CD14-positive monocyte (primary cell): ENCODE measurements around the gene RBM44. TPM values are rescaled to one million over a fixed set of nuclear protein-coding genes. Genes with fewer than 3 reads are reported as not detected.

Experiments used
- DNase-seq, 3 donors: peaks; one replicate each; pipeline ENCODE4 v3.0.0-alpha.2; 2011 to 2022
- H2AFZ ChIP-seq: 2 replicates; pipeline ENCODE4 v1.6.0; 2012; ENCODE audit warnings: mild to moderate bottlenecking, low read depth, low read length, inconsistent platforms; ENCODE audit not compliant: insufficient read depth, poor library complexity, severe bottlenecking
- H3K27ac ChIP-seq, 2 donors: 1 replicate in 1 of 2; 2 replicates in 1 of 2; pipeline ENCODE4 v1.5.1; 2012 to 2013; ENCODE audit warnings: low read length in 2 of 2, control low read depth in 1 of 2, inconsistent platforms in 1 of 2, low read depth in 1 of 2, mild to moderate bottlenecking in 1 of 2
- H3K27me3 ChIP-seq, 2 donors: one replicate each; pipeline versions ENCODE4 v1.6.0 to v1.6.1; 2011 to 2013; ENCODE audit warnings: low read length in 2 of 2; ENCODE audit not compliant: control insufficient read depth in 2 of 2, insufficient read depth in 2 of 2
- H3K36me3 ChIP-seq, 2 donors: replicated peaks in 1 of 2; 1 replicate in 1 of 2; 2 replicates in 1 of 2; pipeline versions ENCODE4 v1.5.1 to v1.6.1; 2012 to 2013; ENCODE audit warnings: low read length in 2 of 2, control low read depth in 1 of 2, inconsistent platforms in 1 of 2, mild to moderate bottlenecking in 1 of 2; ENCODE audit not compliant: insufficient read depth in 2 of 2, control insufficient read depth in 1 of 2
- H3K4me1 ChIP-seq, 2 donors: 1 replicate in 1 of 2; 2 replicates in 1 of 2; pipeline versions ENCODE4 v1.5.1 to v1.6.1; 2012 to 2013; ENCODE audit warnings: low read length in 2 of 2, control low read depth in 1 of 2, inconsistent platforms in 1 of 2, mild to moderate bottlenecking in 1 of 2, moderate library complexity in 1 of 2; ENCODE audit not compliant: insufficient read depth in 2 of 2, control insufficient read depth in 1 of 2
- H3K4me2 ChIP-seq: replicated peaks from 2 replicates; pipeline ENCODE3; 2012; ENCODE audit warnings: low read length, moderate library complexity, mild to moderate bottlenecking; ENCODE audit not compliant: poor library complexity, severe bottlenecking; ENCODE audit errors: extremely low read depth
- H3K4me3 ChIP-seq, 3 experiments: fragments of 200-600 bp in 1 of 3; sonication (generic) in 1 of 3; replicated peaks in 1 of 3; 1 replicate in 2 of 3; 2 replicates in 1 of 3; pipeline ENCODE4 v1.5.1; 2011 to 2013; ENCODE audit warnings: low read length in 3 of 3, mild to moderate bottlenecking in 3 of 3, control low read depth in 2 of 3, low read depth in 2 of 3, inconsistent platforms in 1 of 3, moderate library complexity in 1 of 3
- H3K79me2 ChIP-seq: 2 replicates; pipeline ENCODE4 v1.6.0; 2012; ENCODE audit warnings: mild to moderate bottlenecking, control low read depth, inconsistent platforms, low read length, moderate library complexity; ENCODE audit not compliant: insufficient read depth
- H3K9ac ChIP-seq: 2 replicates; pipeline ENCODE4 v1.6.0; 2017; ENCODE audit warnings: low read length, mild to moderate bottlenecking; ENCODE audit not compliant: insufficient read depth, poor library complexity, severe bottlenecking
- H3K9me3 ChIP-seq, 2 donors: replicated peaks in 1 of 2; 1 replicate in 1 of 2; 2 replicates in 1 of 2; pipeline versions ENCODE4 v1.5.1 to v1.6.1; 2012 to 2013; ENCODE audit warnings: low read length in 2 of 2, control low read depth in 1 of 2; ENCODE audit not compliant: control insufficient read depth in 1 of 2, insufficient read depth in 1 of 2
- H4K20me1 ChIP-seq: 2 replicates; pipeline ENCODE4 v1.6.0; 2012; ENCODE audit warnings: mild to moderate bottlenecking, low read length, control low read depth, moderate library complexity; ENCODE audit not compliant: insufficient read depth
- H3K27ac Mint-ChIP-seq, 7 donors: one replicate each; pipeline ENCODE4 v1.8.0; 2020; ENCODE audit warnings: mild to moderate bottlenecking in 7 of 7, mixed read lengths in 7 of 7, moderate library complexity in 6 of 7, inconsistent platforms in 2 of 7
- H3K27me3 Mint-ChIP-seq, 3 donors: one replicate each; pipeline ENCODE4 v1.8.0; 2021 to 2022; ENCODE audit warnings: low read depth in 3 of 3, mild to moderate bottlenecking in 3 of 3, mixed read lengths in 3 of 3, moderate library complexity in 3 of 3, inconsistent platforms in 1 of 3
- H3K36me3 Mint-ChIP-seq, 2 donors: one replicate each; pipeline ENCODE4 v1.8.0; 2020; ENCODE audit warnings: mixed read lengths in 2 of 2, inconsistent platforms in 1 of 2, mild to moderate bottlenecking in 1 of 2
- H3K4me1 Mint-ChIP-seq: one replicate; pipeline ENCODE4 v1.8.0; 2020; ENCODE audit warnings: mild to moderate bottlenecking, mixed read lengths
- H3K4me3 Mint-ChIP-seq, 2 donors: one replicate each; pipeline ENCODE4 v1.8.0; 2020; ENCODE audit warnings: mild to moderate bottlenecking in 2 of 2, mixed read lengths in 2 of 2, moderate library complexity in 1 of 2
- H3K9me3 Mint-ChIP-seq, 7 donors: one replicate each; pipeline ENCODE4 v1.8.0; 2020 to 2022; ENCODE audit warnings: mixed read lengths in 7 of 7, mild to moderate bottlenecking in 6 of 7, moderate library complexity in 6 of 7, inconsistent platforms in 2 of 7
- CTCF ChIP-seq: fragments of 200-600 bp; IDR thresholded peaks from one replicate; pipeline ENCODE4 v1.8.0; 2022; ENCODE audit warnings: antibody characterized with exemption, mild to moderate bottlenecking
- WGBS: methylation state at CpG from one replicate; pipeline ENCODE4 v1.1.5; 2013; ENCODE audit warnings: missing lambda C conversion rate; ENCODE audit not compliant: insufficient coverage; 5-methylcytosine and 5-hydroxymethylcytosine counted together
- intact Hi-C, 2 donors: fragments of 100-400 bp; cut with micrococcal nuclease; formaldehyde crosslinking; loops; one replicate each; pipeline versions ENCODE4 v1.15.0 to v1.15.1; 2023
- polyA plus RNA-seq, 3 donors: library from polyadenylated mRNA; depleted of rRNA in 1 of 3; unstranded in 2 of 3; stranded (reverse) in 1 of 3; fragments of 300-500 nt in 2 of 3; fragments of >200 nt in 1 of 3; fragmentation: Illumina TruSeq in 2 of 3; gene quantifications; 1 replicate in 2 of 3; 2 replicates in 1 of 3; pipeline ENCODE4 v1.2.3, GENCODE V29; 2012 to 2021

The RBM44 gene
- polyA plus RNA-seq, 3 donors, result 0.07 to 1.5 TPM; not detected in 1

- Histone ChIP-seq H3K27me3 (no peaks in the 10 kb centered on the region), H3K27ac (no peak overlapping the region), H3K9me3 (no peaks in the 10 kb centered on the region), H2AFZ (no peak overlapping the region), H3K4me2 (no peak overlapping the region), H3K79me2 (no peaks in the 10 kb centered on the region), H4K20me1 (no peaks in the 10 kb centered on the region), H3K4me1 (no peaks in the 10 kb centered on the region), H3K4me3 (no peak overlapping the region), H3K9ac (no peak overlapping the region), H3K36me3 (no peaks in the 10 kb centered on the region)
- Mint-ChIP-seq H3K9me3 (no peaks in the 10 kb centered on the region), H3K27me3 (peaks cover 0 to 6% (median 3%) of the 10 kb centered on the region in 3 donors), H3K4me1 (peaks cover 2% of the 10 kb centered on the region), H3K36me3 (no peaks in the 10 kb centered on the region), H3K27ac (no peak overlapping the region), H3K4me3 (no peak overlapping the region)
- intact Hi-C loops, result no loop called here
- 95% methylated on average over 23 of the region's 25 CpGs for WGBS
- no peak for TF ChIP-seq CTCF
- no peak for DNase-seq
Observed at GRCh38 chr2:237877576-237878307, 79.2 kb downstream of the RBM44 start.

GRCh38 chr2:237878321-237879057 is 79.9 kb downstream of the RBM44 start:
- no peak for DNase-seq
- H3K4me1 Mint-ChIP-seq, result no peaks in the 10 kb centered on the region
- Histone ChIP-seq H3K27ac (no peak overlapping the region), H3K4me2 (no peak overlapping the region), H3K4me3 (no peak overlapping the region), H3K36me3 (no peaks in the 10 kb centered on the region), H3K27me3 (no peaks in the 10 kb centered on the region), H4K20me1 (no peaks in the 10 kb centered on the region), H3K79me2 (no peaks in the 10 kb centered on the region), H2AFZ (no peak overlapping the region), H3K4me1 (no peaks in the 10 kb centered on the region), H3K9me3 (no peaks in the 10 kb centered on the region), H3K9ac (no peak overlapping the region)
- H3K27ac Mint-ChIP-seq, result no peak overlapping the region
- intact Hi-C loops, result no loop called here
- H3K4me3 Mint-ChIP-seq, result no peak overlapping the region
- H3K9me3 Mint-ChIP-seq, result no peaks in the 10 kb centered on the region
- peaks cover 0 to 6% (median 1%) of the 10 kb centered on the region in 3 donors for H3K27me3 Mint-ChIP-seq
- no peaks in the 10 kb centered on the region for H3K36me3 Mint-ChIP-seq
- 96% methylated on average over 12 of the region's 14 CpGs for WGBS
- no peak for TF ChIP-seq CTCF
